H9 (cell line): ENCODE measurements around the gene TMEM209. TPM values are rescaled to one million over a fixed set of nuclear protein-coding genes. Genes with fewer than 3 reads are reported as not detected.

Experiments
- DNase-seq: peaks from one replicate; pipeline ENCODE4 v3.0.0-alpha.2; 2017
- H2AFZ ChIP-seq: one replicate; pipeline ENCODE4 v1.6.1; 2013; ENCODE audit warnings: mild to moderate bottlenecking, low read length, control low read depth, moderate library complexity
- H2AK5ac ChIP-seq: 2 replicates; pipeline ENCODE4 v1.6.1; 2013; ENCODE audit warnings: low read length, control low read depth, mixed read lengths; ENCODE audit not compliant: insufficient read length
- H2BK120ac ChIP-seq: one replicate; pipeline ENCODE4 v1.6.1; 2013; ENCODE audit warnings: low read depth, mild to moderate bottlenecking, low read length, control low read depth, inconsistent platforms; ENCODE audit not compliant: poor library complexity, severe bottlenecking
- H2BK12ac ChIP-seq: 2 replicates; pipeline ENCODE4 v1.6.1; 2013; ENCODE audit warnings: low read length, control low read depth, mixed read lengths, low read depth; ENCODE audit not compliant: insufficient read length
- H2BK15ac ChIP-seq: 2 replicates; pipeline ENCODE4 v1.6.1; 2013; ENCODE audit warnings: low read depth, low read length, control low read depth
- H2BK20ac ChIP-seq: one replicate; pipeline ENCODE4 v1.6.1; 2013; ENCODE audit warnings: low read depth, mild to moderate bottlenecking, low read length, control low read depth, inconsistent platforms; ENCODE audit not compliant: poor library complexity, severe bottlenecking
- H2BK5ac ChIP-seq: 2 replicates; pipeline ENCODE4 v1.6.1; 2013; ENCODE audit warnings: low read length, control low read depth, mixed read lengths; ENCODE audit not compliant: insufficient read length
- H3K14ac ChIP-seq: 2 replicates; pipeline ENCODE4 v1.6.1; 2013; ENCODE audit warnings: low read length, control low read depth; ENCODE audit not compliant: insufficient read depth
- H3K18ac ChIP-seq: 2 replicates; pipeline ENCODE4 v1.6.1; 2013; ENCODE audit warnings: low read depth, mild to moderate bottlenecking, mixed read lengths, low read length, control low read depth; ENCODE audit not compliant: insufficient read length
- H3K23ac ChIP-seq: 2 replicates; pipeline ENCODE4 v1.6.1; 2013; ENCODE audit warnings: low read length, control low read depth, mixed read lengths, low read depth; ENCODE audit not compliant: insufficient read length
- H3K23me2 ChIP-seq: 2 replicates; pipeline ENCODE4 v1.6.1; 2013; ENCODE audit warnings: low read depth, mild to moderate bottlenecking, mixed read lengths, low read length, control low read depth; ENCODE audit not compliant: insufficient read length, poor library complexity, severe bottlenecking
- H3K27ac ChIP-seq: 2 replicates; pipeline ENCODE4 v1.5.1; 2013; ENCODE audit warnings: low read length, control low read depth, mixed read lengths, low read depth; ENCODE audit not compliant: insufficient read length
- H3K27me3 ChIP-seq: 2 replicates; pipeline ENCODE4 v1.6.1; 2013; ENCODE audit warnings: low read length, control low read depth, inconsistent platforms; ENCODE audit not compliant: insufficient read depth
- H3K4ac ChIP-seq: 2 replicates; pipeline ENCODE4 v1.6.1; 2013; ENCODE audit warnings: low read depth, mild to moderate bottlenecking, control low read depth, inconsistent platforms, low read length, moderate library complexity
- H3K4me1 ChIP-seq: 2 replicates; pipeline ENCODE4 v1.6.1; 2013; ENCODE audit warnings: low read length, control low read depth, inconsistent platforms; ENCODE audit not compliant: insufficient read depth
- H3K4me2 ChIP-seq: 2 replicates; pipeline ENCODE4 v1.6.1; 2013; ENCODE audit warnings: low read length, control low read depth, mixed read lengths; ENCODE audit not compliant: insufficient read length, insufficient read depth
- H3K56ac ChIP-seq: 2 replicates; pipeline ENCODE4 v1.6.1; 2013; ENCODE audit warnings: low read depth, mild to moderate bottlenecking, mixed read lengths, low read length, control low read depth; ENCODE audit not compliant: insufficient read length
- H3K79me1 ChIP-seq: 2 replicates; pipeline ENCODE4 v1.6.1; 2013; ENCODE audit warnings: low read depth, mild to moderate bottlenecking, moderate library complexity, low read length, control low read depth, inconsistent platforms; ENCODE audit not compliant: insufficient read depth, poor library complexity, severe bottlenecking
- H3K79me2 ChIP-seq: 2 replicates; pipeline ENCODE4 v1.6.1; 2013; ENCODE audit warnings: low read length, control low read depth, inconsistent platforms; ENCODE audit not compliant: insufficient read depth
- H3K9ac ChIP-seq: 2 replicates; pipeline ENCODE4 v1.6.1; 2013; ENCODE audit warnings: low read length, control low read depth, mixed read lengths; ENCODE audit not compliant: insufficient read length; ENCODE audit errors: extremely low read depth
- H3K9me3 ChIP-seq: one replicate; pipeline ENCODE4 v1.6.1; 2013; ENCODE audit warnings: low read depth, low read length, inconsistent platforms; ENCODE audit not compliant: control insufficient read depth
- H3T11ph ChIP-seq: one replicate; pipeline ENCODE4 v1.6.1; 2013; ENCODE audit warnings: mild to moderate bottlenecking, low read length, control low read depth, inconsistent platforms
- H4K20me1 ChIP-seq: one replicate; pipeline ENCODE4 v1.6.1; 2013; ENCODE audit not compliant: control insufficient read depth, insufficient read length, insufficient read depth
- H4K5ac ChIP-seq: 2 replicates; pipeline ENCODE4 v1.6.1; 2013; ENCODE audit warnings: low read depth, mild to moderate bottlenecking, mixed read lengths, low read length, control low read depth; ENCODE audit not compliant: insufficient read length
- H4K8ac ChIP-seq: replicated peaks from 2 replicates; pipeline ENCODE4 v1.6.1; 2013; ENCODE audit warnings: low read length, control low read depth, mixed read lengths, low read depth; ENCODE audit not compliant: insufficient read length
- H4K91ac ChIP-seq: 2 replicates; pipeline ENCODE4 v1.6.1; 2013; ENCODE audit warnings: low read depth, mild to moderate bottlenecking, moderate library complexity, mixed read lengths, low read length, control low read depth; ENCODE audit not compliant: insufficient read length
- H3K27ac Mint-ChIP-seq, 3 experiments: 2 replicates in 2 of 3; 3 replicates in 1 of 3; pipeline ENCODE4 v1.8.0; 2020 to 2021; ENCODE audit warnings: mixed read lengths in 3 of 3, mild to moderate bottlenecking in 1 of 3, moderate library complexity in 1 of 3
- H3K27me3 Mint-ChIP-seq: 2 replicates; pipeline ENCODE4 v1.8.0; 2021; ENCODE audit warnings: low read depth, mild to moderate bottlenecking, moderate library complexity, mixed read lengths
- H3K36me3 Mint-ChIP-seq, 3 experiments: 2 replicates in 2 of 3; 3 replicates in 1 of 3; pipeline ENCODE4 v1.8.0; 2020 to 2021; ENCODE audit warnings: low read depth in 3 of 3, mixed read lengths in 3 of 3; ENCODE audit not compliant: insufficient read depth in 1 of 3
- H3K4me1 Mint-ChIP-seq, 2 experiments: 2 replicates each; pipeline ENCODE4 v1.8.0; 2020; ENCODE audit warnings: mixed read lengths in 2 of 2
- H3K4me3 Mint-ChIP-seq, 2 experiments: 2 replicates in 1 of 2; 3 replicates in 1 of 2; pipeline ENCODE4 v1.8.0; 2020 to 2021; ENCODE audit warnings: mild to moderate bottlenecking in 2 of 2, mixed read lengths in 2 of 2, moderate library complexity in 1 of 2
- H3K9me3 Mint-ChIP-seq, 2 experiments: 2 replicates in 1 of 2; 3 replicates in 1 of 2; pipeline ENCODE4 v1.8.0; 2020; ENCODE audit warnings: mild to moderate bottlenecking in 2 of 2, mixed read lengths in 2 of 2, moderate library complexity in 1 of 2
- CTCF ChIP-seq: fragments of 200-600 bp; sonication (generic); conservative IDR thresholded peaks from 3 replicates; pipeline ENCODE4 v1.8.0; 2021; ENCODE audit warnings: antibody characterized with exemption, mild to moderate bottlenecking
- WGBS: extraction: QIAGEN DNeasy Blood & Tissue Kit; methylation state at CpG from one replicate; pipeline ENCODE4 v1.1.7; 2013; ENCODE audit warnings: missing lambda C conversion rate, low lambda C conversion rate, mixed read lengths; ENCODE audit not compliant: insufficient read length; ENCODE audit errors: extremely low coverage; 5-methylcytosine and 5-hydroxymethylcytosine counted together
- total RNA-seq: library from RNA; stranded (reverse); gene quantifications from 2 replicates; pipeline ENCODE4 v1.2.1, GENCODE V29; 2021

The TMEM209 gene
- total RNA-seq, 1 experiment from 2014 or later = 30.8 TPM

DNA sequence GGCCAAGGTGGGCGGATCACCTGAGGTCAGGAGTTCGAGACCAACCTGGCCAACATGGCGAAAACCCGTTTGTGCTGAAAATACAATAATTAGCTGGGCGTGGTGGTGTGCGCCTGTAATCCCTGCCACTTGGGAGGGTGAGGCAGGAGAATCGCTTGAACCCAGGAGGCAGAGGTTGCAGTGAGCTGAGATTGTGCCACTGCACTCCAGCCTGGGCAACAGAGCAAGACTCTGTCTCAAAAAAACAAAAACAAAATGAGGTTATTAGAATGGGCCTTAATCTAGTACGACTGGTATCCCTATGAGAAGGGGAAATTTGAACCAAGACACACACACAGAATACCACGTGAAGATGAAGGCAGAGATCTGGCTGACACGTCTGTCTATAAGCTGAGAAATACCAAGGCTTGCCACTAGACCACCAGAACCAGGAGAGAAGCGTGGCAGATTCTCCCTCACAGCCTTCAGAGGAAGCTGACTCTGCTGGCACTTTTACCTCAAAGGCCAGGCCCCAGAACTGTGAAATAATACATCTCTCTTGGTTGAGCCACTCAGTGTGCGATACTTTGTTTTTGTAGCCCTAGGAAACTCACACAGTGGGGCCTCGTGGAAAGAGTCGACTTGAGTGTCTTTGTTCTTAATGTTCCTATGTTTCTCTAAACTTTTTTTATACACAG is 59.6 kb downstream of the TMEM209 start:
- no peak overlapping the region for H4K5ac ChIP-seq
- H3K79me1 ChIP-seq = no peaks in the 10 kb centered on the region
- no peak overlapping the region for H2AFZ ChIP-seq
- no peaks in the 10 kb centered on the region for H4K20me1 ChIP-seq
- H3K4ac ChIP-seq = no peak overlapping the region
- no peak overlapping the region for H3K14ac ChIP-seq
- H2BK20ac ChIP-seq = no peak overlapping the region
- no peaks in the 10 kb centered on the region for H3K4me1 ChIP-seq
- no peaks in the 10 kb centered on the region for H3K27me3 ChIP-seq
- no peak overlapping the region for H3K27ac ChIP-seq
- no peaks in the 10 kb centered on the region for H3K79me2 ChIP-seq
- H2BK120ac ChIP-seq = no peak overlapping the region
- H3K4me1 Mint-ChIP-seq = peaks cover 22 to 23% of the 10 kb centered on the region in 2 experiments
- no peak overlapping the region for H2AK5ac ChIP-seq
- whole genome bisulfite sequencing = no CpG with 5 or more reads among the region's 14 CpGs
- H3K56ac ChIP-seq = no peak overlapping the region
- H3K27me3 Mint-ChIP-seq = peaks cover 12% of the 10 kb centered on the region
- TF ChIP-seq CTCF = no peak
- no peaks in the 10 kb centered on the region for H3K36me3 Mint-ChIP-seq
- no peak overlapping the region; a peak in 1 of 5 replicates for H3K4me3 Mint-ChIP-seq
- no peak overlapping the region for H2BK15ac ChIP-seq
- H3K23me2 ChIP-seq = peaks cover 9% of the 10 kb centered on the region
- H3K23ac ChIP-seq = no peak overlapping the region
- no peak overlapping the region for H4K8ac ChIP-seq
- no peak overlapping the region for H3K9ac ChIP-seq
- no peak overlapping the region for H3K18ac ChIP-seq
- no peak overlapping the region for H4K91ac ChIP-seq
- no peak overlapping the region for H3T11ph ChIP-seq
- no peak for DNase-seq
- H3K27ac Mint-ChIP-seq = no peak overlapping the region
- H3K9me3 ChIP-seq = no peaks in the 10 kb centered on the region
- no peak overlapping the region for H2BK12ac ChIP-seq
- no peak overlapping the region for H3K4me2 ChIP-seq
- no peak overlapping the region for H2BK5ac ChIP-seq
- H3K9me3 Mint-ChIP-seq = no peaks in the 10 kb centered on the region; a peak in 1 of 5 replicates
